ENCODE measurements around the gene PIGB.

DNA sequence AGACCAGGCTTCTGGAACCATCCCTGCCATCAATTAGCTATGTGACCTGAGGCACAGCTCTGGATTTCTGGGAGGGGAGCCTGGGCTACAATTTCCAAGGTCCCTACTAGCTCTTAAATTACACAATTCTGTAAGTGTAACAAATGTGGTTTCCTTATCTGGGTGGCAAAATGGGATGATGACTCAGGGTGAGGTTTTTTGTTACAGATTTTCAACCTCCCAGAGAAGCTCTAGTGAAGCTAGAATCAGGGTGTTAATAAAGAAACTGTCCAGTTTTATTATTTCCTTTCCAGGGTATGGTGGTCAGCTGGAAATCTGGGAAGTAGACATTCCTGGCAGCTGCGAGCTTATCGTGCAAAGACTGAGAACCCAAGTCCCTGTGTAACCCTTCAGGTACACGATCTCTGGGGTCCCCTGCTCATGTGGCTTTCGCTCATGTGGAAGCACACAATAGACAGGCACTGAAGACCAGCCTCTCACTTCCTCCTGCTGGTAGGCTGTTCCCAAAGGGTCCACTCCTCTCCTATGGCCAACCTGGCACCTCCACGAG lies 36.7 kb upstream of the PIGB start:
- TF ChIP-seq CTCF (IDR thresholded peaks at IDR 0.05 in 2 of 3, conservative IDR thresholded peaks at IDR 0.05 in 1 of 3; ENCODE audit: borderline replicate concordance in 1 of 3, insufficient read depth in 1 of 3, low read depth in 2 of 3, low read length in 2 of 3) (no peak), EZH2phosphoT487 (IDR thresholded peaks at IDR 0.05; ENCODE audit: borderline replicate concordance) (no peak), YY1 (IDR thresholded peaks at IDR 0.05; ENCODE audit: extremely low read depth, insufficient replicate concordance, low read depth, low read length) (no peak), SIN3A (IDR thresholded peaks at IDR 0.05; ENCODE audit: low read depth) (no peak), RAD21 (IDR thresholded peaks at IDR 0.05; ENCODE audit: low read depth) (no peak)
- TF ChIP-seq, protein P1, sequence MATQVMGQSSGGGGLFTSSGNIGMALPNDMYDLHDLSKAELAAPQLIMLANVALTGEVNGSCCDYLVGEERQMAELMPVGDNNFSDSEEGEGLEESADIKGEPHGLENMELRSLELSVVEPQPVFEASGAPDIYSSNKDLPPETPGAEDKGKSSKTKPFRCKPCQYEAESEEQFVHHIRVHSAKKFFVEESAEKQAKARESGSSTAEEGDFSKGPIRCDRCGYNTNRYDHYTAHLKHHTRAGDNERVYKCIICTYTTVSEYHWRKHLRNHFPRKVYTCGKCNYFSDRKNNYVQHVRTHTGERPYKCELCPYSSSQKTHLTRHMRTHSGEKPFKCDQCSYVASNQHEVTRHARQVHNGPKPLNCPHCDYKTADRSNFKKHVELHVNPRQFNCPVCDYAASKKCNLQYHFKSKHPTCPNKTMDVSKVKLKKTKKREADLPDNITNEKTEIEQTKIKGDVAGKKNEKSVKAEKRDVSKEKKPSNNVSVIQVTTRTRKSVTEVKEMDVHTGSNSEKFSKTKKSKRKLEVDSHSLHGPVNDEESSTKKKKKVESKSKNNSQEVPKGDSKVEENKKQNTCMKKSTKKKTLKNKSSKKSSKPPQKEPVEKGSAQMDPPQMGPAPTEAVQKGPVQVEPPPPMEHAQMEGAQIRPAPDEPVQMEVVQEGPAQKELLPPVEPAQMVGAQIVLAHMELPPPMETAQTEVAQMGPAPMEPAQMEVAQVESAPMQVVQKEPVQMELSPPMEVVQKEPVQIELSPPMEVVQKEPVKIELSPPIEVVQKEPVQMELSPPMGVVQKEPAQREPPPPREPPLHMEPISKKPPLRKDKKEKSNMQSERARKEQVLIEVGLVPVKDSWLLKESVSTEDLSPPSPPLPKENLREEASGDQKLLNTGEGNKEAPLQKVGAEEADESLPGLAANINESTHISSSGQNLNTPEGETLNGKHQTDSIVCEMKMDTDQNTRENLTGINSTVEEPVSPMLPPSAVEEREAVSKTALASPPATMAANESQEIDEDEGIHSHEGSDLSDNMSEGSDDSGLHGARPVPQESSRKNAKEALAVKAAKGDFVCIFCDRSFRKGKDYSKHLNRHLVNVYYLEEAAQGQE (IDR thresholded peaks at IDR 0.05; ENCODE audit: low read depth): no peak
- TF ChIP-seq, protein P2, sequence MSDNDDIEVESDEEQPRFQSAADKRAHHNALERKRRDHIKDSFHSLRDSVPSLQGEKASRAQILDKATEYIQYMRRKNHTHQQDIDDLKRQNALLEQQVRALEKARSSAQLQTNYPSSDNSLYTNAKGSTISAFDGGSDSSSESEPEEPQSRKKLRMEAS (IDR thresholded peaks at IDR 0.05): no peak

Measured in HCT116 (cell line).